Neural cell (in vitro differentiated cells): ENCODE measurements around the gene ASPA. TPM values are rescaled to one million over a fixed set of nuclear protein-coding genes. Genes with fewer than 3 reads are reported as not detected.
"Not testable (repeated sequence)": the region's sequence is repeated elsewhere in the genome, so short reads cannot be mapped to it uniquely, and the experiment has no call there.

ENCODE experiments used
- H2AFZ ChIP-seq: fragments of 200-600, 300-800 bp; sonication (generic), shearing (Covaris generic); 2 replicates; pipeline ENCODE4 v1.6.0; 2014; ENCODE audit warnings: low read depth, mild to moderate bottlenecking, antibody characterized with exemption, low read length, moderate library complexity
- H3F3A ChIP-seq: fragments of 200-600 bp; shearing (Covaris generic); 2 replicates; pipeline ENCODE4 v1.6.1; 2016; ENCODE audit warnings: mild to moderate bottlenecking, moderate library complexity, mixed read lengths, antibody characterized with exemption, low read length; ENCODE audit not compliant: insufficient read depth, poor library complexity, severe bottlenecking
- H3K27ac ChIP-seq: fragments of 200-600, 300-800 bp; sonication (generic), shearing (Covaris generic); 2 replicates; pipeline ENCODE4 v1.5.1; 2014; ENCODE audit warnings: mild to moderate bottlenecking, low read length, moderate library complexity
- H3K27me3 ChIP-seq: fragments of 300-800, 200-600 bp; sonication (generic), shearing (Covaris generic); 2 replicates; pipeline ENCODE4 v1.6.0; 2014; ENCODE audit warnings: mild to moderate bottlenecking, low read depth, low read length, moderate library complexity; ENCODE audit not compliant: insufficient read depth
- H3K36me3 ChIP-seq: fragments of 300-800, 200-600 bp; sonication (generic), shearing (Covaris generic); 2 replicates; pipeline ENCODE4 v1.5.1; 2014; ENCODE audit warnings: mild to moderate bottlenecking, antibody characterized with exemption, low read length, moderate library complexity; ENCODE audit not compliant: insufficient read depth
- H3K4me2 ChIP-seq: fragments of 300-800, 200-600 bp; sonication (generic), shearing (Covaris generic); 2 replicates; pipeline ENCODE4 v1.6.0; 2014; ENCODE audit warnings: mild to moderate bottlenecking, low read length
- H3K4me3 ChIP-seq: fragments of 300-800, 200-600 bp; sonication (generic), shearing (Covaris generic); 2 replicates; pipeline ENCODE4 v1.5.1; 2014; ENCODE audit warnings: mild to moderate bottlenecking, low read length, moderate library complexity
- H3K79me2 ChIP-seq: fragments of 200-600 bp; shearing (Covaris generic); replicated peaks from 2 replicates; pipeline ENCODE4 v1.6.0; 2014; ENCODE audit warnings: mild to moderate bottlenecking, low read length, moderate library complexity; ENCODE audit not compliant: insufficient read depth
- H3K9ac ChIP-seq: fragments of 300-800, 200-600 bp; sonication (generic), shearing (Covaris generic); 2 replicates; pipeline ENCODE4 v1.6.1; 2016; ENCODE audit warnings: mild to moderate bottlenecking, low read length, mixed read lengths
- H3K9me2 ChIP-seq: fragments of 200-600 bp; shearing (Covaris generic); 2 replicates; pipeline ENCODE4 v1.6.1; 2016; ENCODE audit warnings: mild to moderate bottlenecking, low read length, mixed read lengths; ENCODE audit not compliant: insufficient read depth
- H3K9me3 ChIP-seq: fragments of 200-600, 300-800 bp; sonication (generic), shearing (Covaris generic); 2 replicates; pipeline ENCODE4 v1.6.1; 2016; ENCODE audit warnings: mild to moderate bottlenecking, mixed run types, low read length, moderate library complexity, mixed read lengths
- H4K20me1 ChIP-seq: fragments of 200-600 bp; shearing (Covaris generic); 2 replicates; pipeline ENCODE4 v1.6.1; 2016; ENCODE audit warnings: mild to moderate bottlenecking, mixed run types; ENCODE audit not compliant: insufficient read depth
- CTCF ChIP-seq: fragments of 450-650 bp; IDR thresholded peaks from 2 replicates; pipeline ENCODE4 v1.5.1; 2014; ENCODE audit warnings: antibody characterized with exemption, mild to moderate bottlenecking, moderate library complexity; ENCODE audit not compliant: poor library complexity, severe bottlenecking
- EP300 ChIP-seq: fragments of 450-650 bp; conservative IDR thresholded peaks from 2 replicates; pipeline ENCODE4 v1.6.1; 2014; ENCODE audit warnings: antibody characterized with exemption, mild to moderate bottlenecking, moderate library complexity; ENCODE audit not compliant: poor library complexity, severe bottlenecking
- EZH2 ChIP-seq: fragments of 200-600, 300-800 bp; shearing (Covaris generic), sonication (generic); IDR thresholded peaks from 2 replicates; pipeline ENCODE4 v1.6.1; 2014; ENCODE audit warnings: antibody characterized with exemption, low read length, borderline replicate concordance, mild to moderate bottlenecking; ENCODE audit not compliant: insufficient read depth, poor library complexity, severe bottlenecking
- MXI1 ChIP-seq: fragments of 450-650 bp; conservative IDR thresholded peaks from 2 replicates; pipeline ENCODE4 v1.6.1; 2014; ENCODE audit warnings: antibody characterized with exemption, mild to moderate bottlenecking; ENCODE audit not compliant: poor library complexity, severe bottlenecking
- POLR2AphosphoS5 ChIP-seq: IDR thresholded peaks from 2 replicates; pipeline ENCODE4 v1.6.1; 2012
- RAD21 ChIP-seq: fragments of 450-650 bp; conservative IDR thresholded peaks from 2 replicates; pipeline ENCODE4 v1.6.1; 2014; ENCODE audit warnings: antibody characterized with exemption, mild to moderate bottlenecking, moderate library complexity
- REST ChIP-seq: IDR thresholded peaks from 2 replicates; pipeline ENCODE4 v1.6.1; 2012; ENCODE audit warnings: borderline replicate concordance
- SMC3 ChIP-seq: fragments of 450-650 bp; conservative IDR thresholded peaks from 2 replicates; pipeline ENCODE4 v1.6.1; 2014; ENCODE audit warnings: antibody characterized with exemption, mild to moderate bottlenecking, moderate library complexity; ENCODE audit not compliant: poor library complexity
- TAF1 ChIP-seq: IDR thresholded peaks from 2 replicates; pipeline ENCODE4 v1.6.1; 2012; ENCODE audit warnings: low read depth
- polyA plus RNA-seq: library from polyadenylated mRNA; depleted of rRNA; stranded (reverse); fragments of >200 nt; gene quantifications from 2 replicates; pipeline ENCODE4 v1.2.3, GENCODE V29; 2014

The ASPA gene
- polyA plus RNA-seq, 1 donor from 2014 or later, result 0.24 TPM

- no peaks in the 10 kb centered on the region for H4K20me1 ChIP-seq
- no peaks in the 10 kb centered on the region for H3K9me2 ChIP-seq
- TF ChIP-seq RAD21, result no peak
- TF ChIP-seq SMC3, result no peak
- no peak for TF ChIP-seq POLR2AphosphoS5
- TF ChIP-seq CTCF, result no peak
- TF ChIP-seq REST, result no peak
- no peak for TF ChIP-seq EZH2
- TF ChIP-seq EP300, result no peak
- no peak for TF ChIP-seq TAF1
- no peak for TF ChIP-seq MXI1
- no peak overlapping the region for H3K4me2 ChIP-seq
- no peak overlapping the region for H3K4me3 ChIP-seq
- H3F3A ChIP-seq, result no peaks in the 10 kb centered on the region
- no peak overlapping the region for H2AFZ ChIP-seq
- no peaks in the 10 kb centered on the region for H3K9me3 ChIP-seq
- no peak overlapping the region for H3K9ac ChIP-seq
- no peaks in the 10 kb centered on the region for H3K79me2 ChIP-seq
- no peaks in the 10 kb centered on the region for H3K27me3 ChIP-seq
- H3K36me3 ChIP-seq, result no peaks in the 10 kb centered on the region
- no peak overlapping the region for H3K27ac ChIP-seq
Measured at GRCh38 chr17:3514873-3515272, 39.1 kb downstream of the ASPA start.

GRCh38 chr17:3519472-3519871 lies 43.7 kb downstream of the ASPA start:
- H2AFZ ChIP-seq, H3K36me3 ChIP-seq, H3K27me3 ChIP-seq, H3K9ac ChIP-seq, H3K9me2 ChIP-seq, H3K27ac ChIP-seq, H3K4me3 ChIP-seq, H3K4me2 ChIP-seq, H3K9me3 ChIP-seq, H4K20me1 ChIP-seq, H3K79me2 ChIP-seq, H3F3A ChIP-seq: not testable (repeated sequence)

- Histone ChIP-seq H3K9ac (no peak overlapping the region), H3K4me3 (no peak overlapping the region), H3K4me2 (no peak overlapping the region), H2AFZ (no peak overlapping the region), H3K9me2 (no peaks in the 10 kb centered on the region), H3F3A (no peaks in the 10 kb centered on the region), H3K27me3 (no peaks in the 10 kb centered on the region), H3K27ac (no peak overlapping the region), H4K20me1 (no peaks in the 10 kb centered on the region), H3K79me2 (no peaks in the 10 kb centered on the region), H3K9me3 (no peaks in the 10 kb centered on the region), H3K36me3 (no peaks in the 10 kb centered on the region)
- TF ChIP-seq EP300, result no peak
- no peak for TF ChIP-seq SMC3
- TF ChIP-seq POLR2AphosphoS5, result no peak
- no peak for TF ChIP-seq RAD21
- TF ChIP-seq REST, result no peak
- no peak for TF ChIP-seq MXI1
- TF ChIP-seq TAF1, result no peak
- TF ChIP-seq CTCF, result no peak
Measured at GRCh38 chr17:3524024-3524423, 48.2 kb downstream of the ASPA start.
